HAP-1 (cell line): Measurements from ENCODE around the gene PAXX.
A peak's percentile ranks its signal among the peaks of the same experiment; 100 is the strongest.

ENCODE experiments used
- DNase-seq, 2 experiments: peaks; one replicate each; pipeline ENCODE4 v3.0.0-alpha.2; 2016 to 2020; ENCODE audit warnings: low spot score in 2 of 2
- H3K27me3 ChIP-seq: fragments of 250-450 bp; sonication (Bioruptor Pico); 2 replicates; pipeline ENCODE4 v1.5.1; 2020; ENCODE audit warnings: low read depth, mild to moderate bottlenecking, moderate library complexity
- H3K36me3 ChIP-seq: fragments of 250-450 bp; sonication (Bioruptor Pico); replicated peaks from 2 replicates; pipeline ENCODE4 v1.5.1; 2020; ENCODE audit warnings: mild to moderate bottlenecking
- H3K4me1 ChIP-seq: fragments of 250-450 bp; sonication (Bioruptor Pico); 2 replicates; pipeline ENCODE4 v1.5.1; 2020; ENCODE audit warnings: mild to moderate bottlenecking
- H3K4me3 ChIP-seq: fragments of 250-450 bp; sonication (Bioruptor Pico); 2 replicates; pipeline ENCODE4 v1.5.1; 2020; ENCODE audit warnings: mild to moderate bottlenecking, moderate library complexity
- H3K9me3 ChIP-seq: fragments of 250-450 bp; sonication (Bioruptor Pico); 2 replicates; pipeline ENCODE4 v1.5.1; 2020; ENCODE audit warnings: mild to moderate bottlenecking, moderate library complexity
- in situ Hi-C: fragments of 300-500 bp; cut with MboI; formaldehyde crosslinking; loops from 3 replicates; pipeline ENCODE4 v1.14.3; 2020; ENCODE audit warnings: low sequenced_read_pairs, inconsistent platforms, mixed read lengths

Gene PAXX

GRCh38 chr9:137021568-137021978 lies 29.4 kb downstream of the PAXX start:
- in situ Hi-C loops, result no loop called here
- DNase-seq, result no peak
- peaks cover 12% of the 10 kb centered on the region for H3K36me3 ChIP-seq
- no peak overlapping the region for H3K4me3 ChIP-seq
- no peaks in the 10 kb centered on the region for H3K4me1 ChIP-seq
- H3K27me3 ChIP-seq, result no peaks in the 10 kb centered on the region
- H3K9me3 ChIP-seq, result no peaks in the 10 kb centered on the region

DNA sequence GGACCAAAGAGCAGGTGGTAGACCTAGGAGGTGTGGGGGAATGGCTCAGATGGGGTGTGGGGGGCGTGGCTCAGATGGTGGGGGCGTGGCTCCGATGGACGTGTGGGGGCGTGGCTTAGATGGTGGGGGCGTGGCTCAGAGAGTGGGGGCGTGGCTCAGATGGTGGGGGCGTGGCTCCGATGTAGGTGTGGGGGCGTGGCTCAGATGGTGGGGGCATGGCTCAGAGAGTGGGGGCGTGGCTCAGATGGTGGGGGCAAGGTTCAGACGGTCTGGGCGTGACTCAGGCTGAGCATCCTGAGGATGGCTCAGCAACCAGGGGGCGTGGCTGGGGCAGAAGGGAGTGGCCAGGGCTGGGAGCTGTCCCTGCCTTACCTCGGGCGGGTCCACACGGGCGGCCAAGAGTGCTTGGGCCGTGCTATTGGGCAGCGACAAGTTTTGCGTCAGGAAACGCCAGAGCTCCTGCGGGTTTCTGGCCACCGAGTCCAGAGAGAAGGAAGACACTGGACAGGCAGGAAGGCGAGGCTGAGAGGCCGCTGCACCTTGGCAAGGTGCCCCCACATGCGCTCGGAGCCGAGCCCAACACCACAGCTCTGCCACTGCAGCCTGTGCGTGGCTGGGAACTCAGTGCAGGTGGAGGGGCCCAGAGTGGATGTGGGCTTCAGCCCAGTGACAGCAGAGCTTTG lies 29.9 kb downstream of the PAXX start:
- H3K9me3 ChIP-seq, result no peaks in the 10 kb centered on the region
- H3K36me3 ChIP-seq, result peaks cover 6% of the 10 kb centered on the region
- DNase-seq, result peak; percentile 30 to 91
- no peaks in the 10 kb centered on the region for H3K27me3 ChIP-seq
- no peaks in the 10 kb centered on the region for H3K4me1 ChIP-seq
- no peak overlapping the region for H3K4me3 ChIP-seq
- in situ Hi-C loops, result no loop called here

DNA sequence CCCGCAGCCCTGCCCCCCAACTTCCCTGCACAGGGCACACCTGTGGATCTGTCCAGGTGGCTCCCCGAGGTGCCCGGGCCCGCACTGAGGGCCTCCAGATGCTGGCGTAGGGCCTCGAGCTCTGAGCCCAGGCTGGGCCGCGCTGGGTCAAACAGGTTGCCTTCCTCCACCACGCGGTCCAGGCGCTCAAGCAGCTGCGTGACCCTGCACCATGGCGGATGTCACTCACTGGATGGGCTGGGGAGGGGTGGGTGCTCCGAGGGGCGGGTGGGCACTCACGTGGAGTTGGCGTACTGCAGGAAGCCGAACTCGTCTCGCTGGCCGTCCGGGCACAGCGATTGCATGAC lies 30.4 kb downstream of the PAXX start:
- Histone ChIP-seq H3K4me1 (no peaks in the 10 kb centered on the region), H3K27me3 (no peaks in the 10 kb centered on the region), H3K9me3 (no peaks in the 10 kb centered on the region), H3K36me3 (peaks cover 4% of the 10 kb centered on the region; the same call in 1 of the 2 replicates), H3K4me3 (no peak overlapping the region)
- in situ Hi-C loops, result no loop called here
- no peak for DNase-seq

- DNase-seq, result no peak
- Histone ChIP-seq H3K4me3 (no peak overlapping the region), H3K9me3 (no peaks in the 10 kb centered on the region), H3K4me1 (no peaks in the 10 kb centered on the region), H3K27me3 (no peaks in the 10 kb centered on the region), H3K36me3 (0 out of 2 replicates have a peak, but pooled peaks cover 4% of the 10 kb centered on the region)
- in situ Hi-C loops, result no loop called here
These were observed 30.9 kb downstream of the PAXX start for GRCh38 chr9:137023157-137023556.

DNA sequence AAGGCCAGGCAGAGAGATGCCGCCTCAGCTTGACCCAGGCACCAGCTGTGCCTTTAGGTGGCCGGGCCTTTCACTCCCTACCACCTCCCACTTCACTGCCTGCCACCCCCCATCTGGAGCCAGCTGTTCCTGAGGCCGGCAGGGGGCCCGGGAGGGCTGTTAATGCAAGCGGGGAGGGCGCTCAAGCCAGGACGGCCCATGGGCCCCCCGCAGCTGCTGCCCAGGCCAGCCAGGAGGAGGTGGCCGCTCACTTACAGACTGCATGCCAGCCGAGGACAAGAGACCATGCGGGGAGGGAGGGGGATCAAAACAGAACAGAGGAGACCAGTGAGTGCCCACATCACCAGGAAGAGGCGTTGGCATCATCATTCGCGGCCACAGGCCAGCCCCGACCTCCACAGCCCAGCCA lies 31.4 kb downstream of the PAXX start:
- H3K9me3 ChIP-seq, result no peaks in the 10 kb centered on the region
- H3K4me3 ChIP-seq, result no peak overlapping the region
- peaks cover 2% of the 10 kb centered on the region; the same call in 1 of the 2 replicates for H3K4me1 ChIP-seq
- 0 out of 2 replicates have a peak, but pooled peaks cover 4% of the 10 kb centered on the region for H3K36me3 ChIP-seq
- H3K27me3 ChIP-seq, result no peaks in the 10 kb centered on the region
- in situ Hi-C loops, result no loop called here
- no peak for DNase-seq

DNA sequence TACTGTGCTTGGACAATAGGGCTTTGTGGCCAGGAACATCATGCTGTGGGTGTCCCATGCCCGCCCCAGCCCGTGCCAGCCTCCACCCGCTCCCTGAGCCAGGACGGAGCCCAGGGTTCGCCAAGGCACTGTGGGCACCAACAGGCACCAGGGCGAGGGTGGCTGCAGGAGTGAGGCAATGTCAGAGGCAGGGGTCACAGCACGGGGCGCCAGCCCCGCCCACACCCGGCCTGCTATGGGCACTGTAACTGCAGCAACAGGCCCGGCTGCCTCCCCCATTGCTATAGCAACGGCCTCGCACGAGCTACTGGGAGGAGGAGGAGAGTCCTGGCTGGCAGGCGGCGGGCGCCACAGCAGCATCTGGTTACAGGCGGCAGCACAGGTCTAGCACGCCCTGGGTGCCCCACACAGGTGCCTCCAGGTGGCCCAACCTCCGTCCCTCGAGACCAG lies 33.3 kb downstream of the PAXX start:
- peaks cover 8% of the 10 kb centered on the region for H3K4me1 ChIP-seq
- no peak overlapping the region for H3K4me3 ChIP-seq
- DNase-seq, result no peak
- H3K36me3 ChIP-seq, result 0 out of 2 replicates have a peak, but pooled peaks cover 4% of the 10 kb centered on the region
- no peaks in the 10 kb centered on the region for H3K27me3 ChIP-seq
- in situ Hi-C loops, result no loop called here
- H3K9me3 ChIP-seq, result no peaks in the 10 kb centered on the region

DNA sequence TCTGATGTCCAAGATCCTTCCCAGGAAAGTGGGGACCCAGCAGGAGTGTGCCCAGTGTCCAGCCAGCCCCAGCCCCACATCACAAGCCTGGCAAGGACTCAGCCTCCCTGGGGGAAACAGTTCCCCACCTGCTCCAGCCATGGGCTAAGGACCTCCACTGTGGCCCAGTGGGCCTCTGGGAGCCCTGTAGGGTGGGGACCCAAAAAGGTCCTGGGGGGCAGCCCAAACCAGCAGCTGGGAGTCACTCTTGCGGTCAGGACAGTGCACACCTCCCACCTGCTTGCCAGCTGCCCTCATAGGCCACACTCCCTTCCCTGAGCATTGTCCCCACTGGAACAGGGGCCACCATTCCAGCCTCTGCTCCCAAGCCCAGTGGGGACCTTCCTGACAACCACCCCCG lies 34.2 kb downstream of the PAXX start:
- in situ Hi-C loops, result no loop called here
- Histone ChIP-seq H3K27me3 (no peaks in the 10 kb centered on the region), H3K4me3 (no peak overlapping the region), H3K4me1 (peaks cover 8% of the 10 kb centered on the region), H3K36me3 (0 out of 2 replicates have a peak, but pooled peaks cover 4% of the 10 kb centered on the region), H3K9me3 (no peaks in the 10 kb centered on the region)
- DNase-seq, result no peak

- H3K4me3 ChIP-seq, result peak overlapping the region; percentile 44
- H3K9me3 ChIP-seq, result no peaks in the 10 kb centered on the region
- no peaks in the 10 kb centered on the region for H3K27me3 ChIP-seq
- in situ Hi-C loops, result no loop called here
- DNase-seq, result no peak
- peaks cover 8% of the 10 kb centered on the region for H3K4me1 ChIP-seq
- 0 out of 2 replicates have a peak, but pooled peaks cover 4% of the 10 kb centered on the region for H3K36me3 ChIP-seq
These were observed 34.6 kb downstream of the PAXX start for GRCh38 chr9:137026828-137027227.

- H3K36me3 ChIP-seq, result 0 out of 2 replicates have a peak, but pooled peaks cover under 1% of the 10 kb centered on the region
- in situ Hi-C loops, result no loop called here
- no peaks in the 10 kb centered on the region for H3K27me3 ChIP-seq
- H3K4me1 ChIP-seq, result peaks cover 8% of the 10 kb centered on the region
- peak in 1 of 2 experiments; percentile 47 for DNase-seq
- H3K4me3 ChIP-seq, result peak within 1 kb of the TSS; percentile 48
- H3K9me3 ChIP-seq, result no peaks in the 10 kb centered on the region
These were observed 35.4 kb downstream of the PAXX start, which contains the start of gene ABCA2 for GRCh38 chr9:137027369-137028262. Gene ABCA2 (minus strand): TSS chr9:137028237. CDS start chr9:137028140, 97 bp downstream.

DNA sequence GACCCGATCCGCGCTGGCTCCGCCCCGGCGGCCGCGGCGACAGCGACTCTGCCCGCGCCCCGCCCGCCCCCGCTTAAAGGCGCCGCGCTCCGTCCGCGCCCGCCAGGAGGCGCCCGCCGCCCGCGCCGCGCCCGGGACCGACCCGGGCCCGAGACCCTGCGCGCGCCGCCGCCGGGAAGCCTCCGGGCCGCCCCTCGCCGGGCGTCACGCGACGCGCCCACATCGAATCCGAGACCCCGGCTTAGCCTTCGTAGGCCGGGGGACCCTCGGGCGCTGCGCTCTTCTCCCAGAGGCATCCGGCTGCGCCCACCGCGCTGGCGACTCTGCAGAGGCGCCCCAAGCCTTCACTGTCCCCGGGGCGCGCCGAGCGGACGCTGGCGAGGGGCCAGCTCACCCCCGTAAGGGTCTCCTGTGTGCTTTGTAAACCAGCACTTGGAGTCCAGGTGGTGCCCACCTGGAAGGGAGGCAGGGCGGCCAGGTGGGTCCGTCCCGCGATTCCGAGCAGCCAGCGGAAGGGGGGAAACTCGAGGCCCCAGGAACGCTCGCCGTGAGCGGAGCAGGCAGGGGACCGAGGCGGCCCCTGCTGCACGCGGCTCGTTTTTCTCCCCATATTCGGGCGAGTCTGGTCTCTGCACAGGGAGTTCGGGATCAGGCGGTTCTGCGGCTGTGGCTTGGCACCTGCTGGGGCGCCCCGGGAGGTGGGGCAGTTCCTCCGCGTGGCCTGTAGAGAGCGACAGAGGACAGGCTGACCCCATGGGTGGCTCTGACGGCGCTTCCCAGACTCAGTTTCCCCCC lies 36.2 kb downstream of the PAXX start:
- peak overlapping the region; percentile 48 for H3K4me3 ChIP-seq
- no peaks in the 10 kb centered on the region for H3K36me3 ChIP-seq
- H3K9me3 ChIP-seq, result no peaks in the 10 kb centered on the region
- H3K27me3 ChIP-seq, result no peaks in the 10 kb centered on the region
- DNase-seq, result peak; percentile 66 to 79
- in situ Hi-C loops, result no loop called here
- peaks cover 8% of the 10 kb centered on the region for H3K4me1 ChIP-seq

DNA sequence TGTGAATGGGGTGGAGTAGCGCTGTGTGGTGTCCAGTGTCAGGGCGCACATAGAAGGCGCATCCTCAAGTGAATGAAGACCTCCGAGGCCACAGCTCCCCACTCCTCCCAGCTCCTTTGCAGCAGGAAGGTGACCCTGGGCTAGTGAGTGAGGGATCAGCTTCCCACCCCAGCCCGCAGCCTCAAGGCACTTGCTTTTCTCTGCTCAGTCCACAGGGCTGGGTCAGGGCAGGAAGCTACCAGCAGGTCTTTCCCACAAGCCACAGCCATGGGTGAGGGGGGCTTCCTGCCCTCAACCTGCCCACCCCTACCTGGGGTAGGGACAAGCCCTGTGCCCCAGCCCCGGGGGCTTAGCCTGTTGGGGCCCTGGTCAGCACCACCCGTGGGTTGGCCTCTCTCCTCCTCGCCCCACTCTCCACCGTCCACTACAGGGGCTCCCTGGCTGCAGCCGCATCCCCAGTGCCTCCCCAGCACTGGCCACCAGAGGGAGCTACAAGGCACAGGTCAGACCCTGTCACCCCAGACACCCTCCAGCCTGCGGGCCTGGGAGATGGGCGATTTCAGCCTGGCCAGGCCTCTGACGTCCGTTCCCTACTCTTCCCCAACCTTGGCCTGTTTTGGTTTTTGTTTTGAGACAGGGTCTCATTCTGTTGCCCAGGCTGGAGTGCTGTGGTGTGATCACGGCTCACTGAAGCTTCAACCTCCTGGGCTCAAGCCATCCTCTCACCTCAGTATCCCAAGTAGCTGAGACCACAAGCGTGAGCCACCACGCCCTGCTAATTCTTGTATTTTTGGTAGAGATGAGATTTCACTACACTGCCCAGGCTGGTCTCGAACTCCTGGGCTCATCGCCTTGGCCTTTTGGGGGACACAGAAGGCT lies 37.1 kb downstream of the PAXX start:
- Histone ChIP-seq H3K4me3 (peak overlapping the region; percentile 48), H3K9me3 (no peaks in the 10 kb centered on the region), H3K36me3 (no peaks in the 10 kb centered on the region), H3K27me3 (no peaks in the 10 kb centered on the region), H3K4me1 (peaks cover 8% of the 10 kb centered on the region)
- DNase-seq, result peak; percentile 63 to 92
- in situ Hi-C loops, result no loop called here

- H3K27me3 ChIP-seq, result peaks cover 5% of the 10 kb centered on the region; the same call in 1 of the 2 replicates
- H3K36me3 ChIP-seq, result no peaks in the 10 kb centered on the region
- in situ Hi-C loops, result loop anchor here (10.0 kb wide), 1 partner anchor 245 kb away; no protein-coding TSS in a partner anchor
- H3K9me3 ChIP-seq, result no peaks in the 10 kb centered on the region
- H3K4me3 ChIP-seq, result no peak overlapping the region
- no peak for DNase-seq
- H3K4me1 ChIP-seq, result peaks cover 8% of the 10 kb centered on the region
These were observed 37.8 kb downstream of the PAXX start for GRCh38 chr9:137030006-137030405.
